Thoracic aorta (tissue), 2 donors: Measurements from ENCODE around the gene HINT2. TPM values are rescaled to one million over a fixed set of nuclear protein-coding genes. Genes with fewer than 3 reads are reported as not detected.
A peak's percentile ranks its signal among the peaks of the same experiment; 100 is the strongest.

ENCODE experiments used
- ATAC-seq: fragments of 150-250 bp; one replicate; pipeline ENCODE4 v1.8.0; 2017; ENCODE audit warnings: low read depth; ENCODE audit not compliant: insufficient number of reproducible peaks, low FRiP score
- DNase-seq: peaks from one replicate; pipeline ENCODE4 v3.0.0-alpha.2; 2020; ENCODE audit warnings: low spot score
- H3K27ac ChIP-seq, 2 donors: fragments of 200-600 bp; sonication (generic); 1 replicate in 1 of 2; 2 replicates in 1 of 2; pipeline ENCODE4 v1.5.1; 2016; ENCODE audit warnings: mild to moderate bottlenecking in 2 of 2, moderate library complexity in 2 of 2
- H3K27me3 ChIP-seq: fragments of 200-600 bp; sonication (generic); replicated peaks from 2 replicates; pipeline ENCODE4 v1.6.0; 2016; ENCODE audit warnings: mild to moderate bottlenecking; ENCODE audit not compliant: insufficient read depth
- H3K36me3 ChIP-seq: fragments of 200-600 bp; sonication (generic); one replicate; pipeline ENCODE4 v1.5.1; 2016
- H3K4me1 ChIP-seq, 2 donors: fragments of 200-600 bp; sonication (generic); 1 replicate in 1 of 2; 2 replicates in 1 of 2; pipeline versions ENCODE4 v1.5.1 to v1.6.0; 2016; ENCODE audit warnings: low read depth in 2 of 2, mild to moderate bottlenecking in 1 of 2; ENCODE audit not compliant: control insufficient read depth in 1 of 2
- H3K4me3 ChIP-seq: fragments of 200-600 bp; sonication (generic); 2 replicates; pipeline ENCODE4 v1.5.1; 2016; ENCODE audit warnings: mild to moderate bottlenecking
- H3K9me3 ChIP-seq: fragments of 200-600 bp; sonication (generic); 2 replicates; pipeline ENCODE4 v1.5.1; 2016
- total RNA-seq, 2 donors: library from RNA; depleted of rRNA; stranded (reverse); fragments of >200 nt; gene quantifications; one replicate each; pipeline versions ENCODE4 v1.1.0 to v1.2.3, GENCODE V29; 2016
- TF ChIP-seq, protein P1 (sequence below): fragments of 200-600 bp; sonication (generic); IDR thresholded peaks from one replicate; pipeline ENCODE4 v1.5.1; 2019; ENCODE audit warnings: antibody characterized with exemption

HINT2 gene
- total RNA-seq, 2 donors from 2014 or later, result 18.4 to 45.4 TPM

DNA sequence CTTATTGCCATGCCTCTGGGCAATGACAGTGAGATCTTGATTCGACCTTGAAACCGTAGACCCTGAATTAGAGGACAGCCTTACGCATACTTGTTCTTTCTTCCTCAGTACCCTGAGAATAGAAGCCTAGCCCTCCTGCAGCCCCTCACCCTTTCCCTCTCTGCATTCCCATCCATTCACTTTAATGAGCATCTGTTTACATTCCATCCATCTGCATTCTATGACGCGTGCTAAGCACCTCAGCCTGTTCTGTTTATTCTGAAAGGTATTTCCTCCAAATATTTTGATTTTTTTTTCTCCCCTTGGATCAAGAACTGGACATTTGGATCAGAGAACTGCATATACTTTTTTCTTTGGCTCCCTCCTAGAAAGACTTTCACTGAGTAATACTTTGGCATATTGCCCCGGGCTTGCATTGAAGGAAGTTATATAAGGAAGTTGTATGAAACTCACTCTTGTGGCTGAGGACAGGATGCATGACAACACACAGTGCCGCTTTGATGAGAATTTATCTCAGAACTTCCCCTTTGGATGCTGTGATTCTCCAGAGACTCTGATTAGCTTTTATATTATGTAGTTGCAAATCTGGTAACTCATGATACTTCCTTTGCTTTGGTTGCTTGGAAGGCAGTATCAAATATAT lies 29.9 kb upstream of the HINT2 start:
- peaks cover 20 to 43% of the 10 kb centered on the region in 2 donors for H3K4me1 ChIP-seq
- H3K4me3 ChIP-seq, result peak overlapping the region; percentile 3
- DNase-seq (peak; percentile 25), ATAC-seq (no peak)
- no peaks in the 10 kb centered on the region for H3K9me3 ChIP-seq
- TF ChIP-seq, protein P1, sequence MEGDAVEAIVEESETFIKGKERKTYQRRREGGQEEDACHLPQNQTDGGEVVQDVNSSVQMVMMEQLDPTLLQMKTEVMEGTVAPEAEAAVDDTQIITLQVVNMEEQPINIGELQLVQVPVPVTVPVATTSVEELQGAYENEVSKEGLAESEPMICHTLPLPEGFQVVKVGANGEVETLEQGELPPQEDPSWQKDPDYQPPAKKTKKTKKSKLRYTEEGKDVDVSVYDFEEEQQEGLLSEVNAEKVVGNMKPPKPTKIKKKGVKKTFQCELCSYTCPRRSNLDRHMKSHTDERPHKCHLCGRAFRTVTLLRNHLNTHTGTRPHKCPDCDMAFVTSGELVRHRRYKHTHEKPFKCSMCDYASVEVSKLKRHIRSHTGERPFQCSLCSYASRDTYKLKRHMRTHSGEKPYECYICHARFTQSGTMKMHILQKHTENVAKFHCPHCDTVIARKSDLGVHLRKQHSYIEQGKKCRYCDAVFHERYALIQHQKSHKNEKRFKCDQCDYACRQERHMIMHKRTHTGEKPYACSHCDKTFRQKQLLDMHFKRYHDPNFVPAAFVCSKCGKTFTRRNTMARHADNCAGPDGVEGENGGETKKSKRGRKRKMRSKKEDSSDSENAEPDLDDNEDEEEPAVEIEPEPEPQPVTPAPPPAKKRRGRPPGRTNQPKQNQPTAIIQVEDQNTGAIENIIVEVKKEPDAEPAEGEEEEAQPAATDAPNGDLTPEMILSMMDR, result no peak
- H3K27ac ChIP-seq, result peak overlapping the region; percentile 10 to 39
- no peaks in the 10 kb centered on the region for H3K36me3 ChIP-seq
- H3K27me3 ChIP-seq, result no peaks in the 10 kb centered on the region

DNA sequence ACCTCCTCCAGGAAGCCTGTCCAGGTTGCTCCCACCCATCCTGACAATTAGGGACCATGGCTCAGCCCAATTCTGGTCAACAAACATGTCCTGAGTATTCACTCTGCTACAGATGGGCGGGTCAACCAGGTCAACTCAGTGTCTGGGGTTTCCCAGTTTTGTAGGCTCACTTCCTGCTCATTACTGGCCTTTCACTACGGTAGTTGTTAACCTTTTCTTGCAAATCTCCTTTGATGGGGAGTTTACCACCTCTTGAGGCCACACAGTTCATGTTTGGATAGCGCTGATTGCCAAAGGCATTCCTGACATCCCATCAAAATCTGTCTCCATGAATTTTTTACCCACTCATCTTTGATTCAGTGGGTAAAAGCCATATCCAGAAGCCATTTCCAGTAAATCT lies 28.0 kb upstream of the HINT2 start:
- no peak for DNase-seq
- ATAC-seq, result no peak
- peaks cover 14 to 33% of the 10 kb centered on the region in 2 donors for H3K4me1 ChIP-seq
- no peaks in the 10 kb centered on the region for H3K36me3 ChIP-seq
- H3K9me3 ChIP-seq, result no peaks in the 10 kb centered on the region
- TF ChIP-seq, protein P1, result no peak
- H3K4me3 ChIP-seq, result no peak overlapping the region
- H3K27ac ChIP-seq, result no peak overlapping the region
- H3K27me3 ChIP-seq, result no peaks in the 10 kb centered on the region

DNA sequence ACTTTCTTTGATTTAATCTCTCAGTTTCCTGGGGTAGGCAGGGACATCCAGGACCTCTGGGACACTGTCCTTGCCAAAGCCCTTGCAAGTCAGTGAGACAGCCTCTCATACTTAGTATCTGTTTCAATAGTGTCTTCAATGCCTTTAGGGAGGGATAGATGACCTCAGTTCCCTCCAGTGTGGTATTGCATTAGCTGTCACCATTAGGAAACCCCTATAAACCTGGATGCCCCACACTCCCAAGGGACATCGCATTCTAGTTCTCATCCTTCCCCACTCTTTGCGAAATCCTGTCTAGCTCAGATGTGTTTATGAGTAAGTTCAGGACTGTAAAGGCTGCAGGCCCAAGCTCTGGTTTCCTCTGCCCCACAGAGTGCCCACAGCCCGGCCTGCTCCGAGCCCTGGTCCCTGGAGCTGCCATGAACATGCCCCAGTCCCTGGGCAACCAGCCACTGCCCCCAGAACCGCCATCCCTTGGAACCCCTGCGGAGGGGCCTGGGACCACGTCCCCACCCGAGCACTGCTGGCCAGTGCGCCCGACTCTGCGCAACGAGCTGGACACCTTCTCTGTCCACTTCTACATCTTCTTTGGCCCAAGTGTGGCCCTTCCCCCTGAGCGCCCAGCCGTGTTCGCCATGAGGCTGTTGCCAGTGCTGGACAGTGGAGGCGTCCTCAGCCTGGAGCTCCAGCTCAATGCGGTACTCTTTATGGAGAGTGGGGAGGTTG lies 27.3 kb upstream of the HINT2 start:
- Histone ChIP-seq H3K4me1 (peaks cover 13 to 27% of the 10 kb centered on the region in 2 donors), H3K27me3 (no peaks in the 10 kb centered on the region), H3K27ac (no peak overlapping the region), H3K4me3 (no peak overlapping the region), H3K36me3 (no peaks in the 10 kb centered on the region), H3K9me3 (no peaks in the 10 kb centered on the region)
- DNase-seq (no peak), ATAC-seq (no peak)
- TF ChIP-seq, protein P1, result no peak

DNA sequence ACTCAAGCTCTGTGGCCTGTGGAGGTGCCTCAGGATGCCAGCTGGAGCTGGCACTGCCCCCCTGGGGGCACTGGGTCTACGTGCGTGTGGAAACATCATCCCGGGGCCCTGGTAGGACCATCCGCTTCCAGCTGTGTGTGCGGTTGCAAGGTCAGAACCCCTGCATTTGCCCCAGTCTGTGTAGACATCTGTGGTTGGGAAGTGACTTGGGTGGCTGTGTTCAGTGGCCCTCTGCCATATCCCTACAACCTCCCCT lies 26.7 kb upstream of the HINT2 start:
- H3K36me3 ChIP-seq, result no peaks in the 10 kb centered on the region
- no peak overlapping the region for H3K27ac ChIP-seq
- H3K27me3 ChIP-seq, result no peaks in the 10 kb centered on the region
- ATAC-seq (no peak), DNase-seq (no peak)
- peaks cover 13 to 26% of the 10 kb centered on the region in 2 donors for H3K4me1 ChIP-seq
- TF ChIP-seq, protein P1, result no peak
- H3K4me3 ChIP-seq, result no peak overlapping the region
- no peaks in the 10 kb centered on the region for H3K9me3 ChIP-seq

DNA sequence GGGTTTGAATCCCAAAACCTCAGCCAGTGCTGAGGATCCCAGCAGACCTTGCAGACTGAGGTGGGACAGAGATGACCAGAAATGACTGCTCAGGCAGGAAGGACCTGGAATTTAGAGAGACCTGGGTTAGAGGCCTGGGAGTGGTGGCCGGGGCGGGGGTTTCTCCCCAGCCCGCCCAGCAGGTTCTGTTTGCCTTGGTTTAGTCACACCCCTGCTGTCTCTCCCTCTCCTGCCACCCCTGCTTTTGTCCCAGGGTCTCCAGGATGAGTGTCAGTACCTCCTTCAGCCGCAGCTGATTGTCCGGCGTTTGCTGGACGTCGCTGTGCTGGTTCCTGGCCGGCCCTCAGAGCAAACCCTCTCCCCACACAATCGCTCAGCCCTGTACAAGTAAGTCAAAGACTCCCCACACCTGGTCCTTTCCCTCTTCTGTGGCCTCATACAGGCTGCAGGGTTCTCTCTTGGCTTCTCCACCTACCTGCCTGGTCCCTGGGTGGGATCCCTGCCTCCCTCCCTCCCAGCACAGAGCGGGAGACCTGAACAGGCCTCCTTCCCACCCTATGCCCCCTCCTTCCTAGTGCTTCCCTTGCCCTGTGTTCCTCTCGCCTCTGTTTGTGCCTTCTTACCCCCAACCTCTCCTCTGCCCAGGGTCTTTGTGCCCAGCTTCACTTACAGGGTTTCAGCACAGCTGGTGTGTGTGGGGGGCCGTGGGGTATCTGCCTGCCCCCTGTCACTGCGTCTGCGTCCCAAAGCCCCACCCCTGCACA lies 26.2 kb upstream of the HINT2 start:
- ATAC-seq, result no peak

More for the DNA sequence above, 26.2 kb upstream of the HINT2 start:
- TF ChIP-seq, protein P1, result no peak
- H3K9me3 ChIP-seq, result no peaks in the 10 kb centered on the region
- H3K36me3 ChIP-seq, result no peaks in the 10 kb centered on the region
- no peak overlapping the region for H3K4me3 ChIP-seq
- no peak overlapping the region for H3K27ac ChIP-seq
- no peak for DNase-seq
- no peaks in the 10 kb centered on the region for H3K27me3 ChIP-seq
- peaks cover 13 to 26% of the 10 kb centered on the region in 2 donors for H3K4me1 ChIP-seq
